ENCODE measurements around the gene ATXN1. TPM values are rescaled to one million over a fixed set of nuclear protein-coding genes. Genes with fewer than 3 reads are reported as not detected.

ATXN1 gene
- polyA plus RNA-seq, 1 donor: 13.6 TPM

DNA sequence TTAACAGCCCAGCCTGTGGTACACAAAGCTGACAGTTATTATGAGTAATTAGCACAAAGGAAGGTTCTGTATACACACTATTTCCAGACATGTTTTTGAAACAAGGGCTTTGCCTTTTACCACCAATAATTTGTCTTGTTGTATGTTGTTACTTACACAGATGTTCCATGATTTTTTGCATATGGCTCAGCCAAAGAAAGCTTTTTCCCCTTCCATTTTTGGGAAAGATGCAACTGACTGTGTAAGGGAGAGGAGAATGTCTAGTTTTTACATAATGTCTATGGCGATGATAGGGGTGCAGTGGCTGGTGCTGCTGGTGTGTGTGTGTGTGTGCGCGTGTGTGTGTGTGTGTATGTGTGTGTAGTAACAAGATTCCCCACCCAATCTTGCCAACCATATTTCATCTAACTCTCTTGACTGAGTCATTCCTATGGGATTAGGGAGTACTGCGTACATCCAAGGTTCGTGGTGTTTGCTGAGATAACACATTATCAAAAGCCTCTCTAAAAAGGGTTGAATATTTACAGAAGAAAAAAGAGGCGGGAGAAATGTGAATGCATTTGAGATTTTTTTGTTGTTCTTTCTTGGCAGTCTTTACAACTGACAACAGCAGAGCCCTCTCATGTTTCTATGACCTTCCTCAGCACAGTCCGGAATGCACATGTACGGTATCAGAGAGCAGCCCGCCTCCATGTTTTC is 330.7 kb downstream of the ATXN1 start:
- Histone ChIP-seq H3K27ac (ENCODE audit: low read length) (no peak overlapping the region), H3K27me3 (ENCODE audit: control insufficient read depth, insufficient read depth, low read length) (no peaks in the 10 kb centered on the region), H3K4me1 (ENCODE audit: control insufficient read depth, insufficient read depth, low read length) (peaks cover 4% of the 10 kb centered on the region), H3K36me3 (ENCODE audit: control insufficient read depth, insufficient read depth, low read length) (peaks cover 4% of the 10 kb centered on the region), H3K4me3 (ENCODE audit: low read length) (no peak overlapping the region), H3K9me3 (ENCODE audit: control insufficient read depth, low read depth, low read length) (no peaks in the 10 kb centered on the region)
- DNase-seq: peak in 1 of 2 donors; percentile 45
- WGBS (ENCODE audit: insufficient coverage, low lambda C conversion rate): 35% methylated on average over 2 of the region's 9 CpGs

GRCh38 chr6:16429669-16430068 is 331.6 kb downstream of the ATXN1 start:
- no peak overlapping the region for H3K27ac ChIP-seq (ENCODE audit: low read length)
- no peaks in the 10 kb centered on the region for H3K9me3 ChIP-seq (ENCODE audit: control insufficient read depth, low read depth, low read length)
- no peak for DNase-seq
- no peak overlapping the region for H3K4me3 ChIP-seq (ENCODE audit: low read length)
- peaks cover 4% of the 10 kb centered on the region for H3K4me1 ChIP-seq (ENCODE audit: control insufficient read depth, insufficient read depth, low read length)
- 100% methylated on average over 3 of the region's 10 CpGs for WGBS (ENCODE audit: insufficient coverage, low lambda C conversion rate)
- H3K36me3 ChIP-seq (ENCODE audit: control insufficient read depth, insufficient read depth, low read length): peaks cover 4% of the 10 kb centered on the region
- no peaks in the 10 kb centered on the region for H3K27me3 ChIP-seq (ENCODE audit: control insufficient read depth, insufficient read depth, low read length)

GRCh38 chr6:16427124-16427523 is 334.1 kb downstream of the ATXN1 start:
- Histone ChIP-seq H3K4me3 (ENCODE audit: low read length) (no peak overlapping the region), H3K27me3 (ENCODE audit: control insufficient read depth, insufficient read depth, low read length) (no peaks in the 10 kb centered on the region), H3K27ac (ENCODE audit: low read length) (no peak overlapping the region), H3K4me1 (ENCODE audit: control insufficient read depth, insufficient read depth, low read length) (peaks cover 5% of the 10 kb centered on the region), H3K36me3 (ENCODE audit: control insufficient read depth, insufficient read depth, low read length) (peaks cover 4% of the 10 kb centered on the region), H3K9me3 (ENCODE audit: control insufficient read depth, low read depth, low read length) (no peaks in the 10 kb centered on the region)
- DNase-seq: no peak
- 100% methylated on average over 1 of the region's 6 CpGs for WGBS (ENCODE audit: insufficient coverage, low lambda C conversion rate)

DNA sequence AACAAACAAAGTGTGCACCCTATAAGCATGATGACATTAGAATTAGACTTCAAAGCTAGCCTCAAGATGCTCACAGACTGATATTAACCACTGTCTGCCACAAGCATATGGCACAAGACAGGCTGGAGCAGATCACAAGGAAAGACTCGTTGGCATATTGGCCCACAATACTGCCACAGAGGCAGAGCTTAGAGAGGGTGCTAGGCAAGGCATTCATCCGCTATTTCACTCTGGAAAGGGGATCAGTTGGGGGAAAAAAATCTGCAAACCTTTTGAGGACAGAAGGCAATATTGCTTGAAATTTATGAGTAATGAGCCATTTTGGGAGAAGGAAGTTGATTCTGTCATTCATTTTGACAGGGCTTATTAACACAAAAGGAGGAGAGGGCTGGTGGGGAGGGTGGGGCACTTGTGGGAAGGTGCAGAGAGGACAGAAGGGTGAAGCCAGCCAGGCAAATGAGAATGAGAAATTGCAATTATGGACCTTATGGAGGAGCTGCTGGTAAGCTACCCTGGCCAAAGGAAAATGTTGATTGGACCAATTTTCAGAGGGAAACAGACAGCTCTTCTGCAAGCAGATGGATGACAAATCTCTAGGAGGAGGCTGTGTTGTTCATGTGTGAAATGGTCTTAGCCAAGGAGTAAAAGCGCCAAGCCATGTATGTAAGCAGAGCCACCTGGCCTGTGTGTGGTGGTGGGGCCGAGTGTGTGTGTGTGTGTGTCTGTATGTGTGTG is 335.2 kb downstream of the ATXN1 start:
- no peak overlapping the region for H3K4me3 ChIP-seq (ENCODE audit: low read length)
- no peak for DNase-seq
- H3K9me3 ChIP-seq (ENCODE audit: control insufficient read depth, low read depth, low read length): no peaks in the 10 kb centered on the region
- H3K27ac ChIP-seq (ENCODE audit: low read length): no peak overlapping the region
- peaks cover 4% of the 10 kb centered on the region for H3K36me3 ChIP-seq (ENCODE audit: control insufficient read depth, insufficient read depth, low read length)
- WGBS (ENCODE audit: insufficient coverage, low lambda C conversion rate): no CpG with 5 or more reads among the region's 4 CpGs
- H3K27me3 ChIP-seq (ENCODE audit: control insufficient read depth, insufficient read depth, low read length): no peaks in the 10 kb centered on the region
- H3K4me1 ChIP-seq (ENCODE audit: control insufficient read depth, insufficient read depth, low read length): peaks cover 8% of the 10 kb centered on the region

GRCh38 chr6:16421462-16421960 is 339.7 kb downstream of the ATXN1 start:
- H3K4me3 ChIP-seq (ENCODE audit: low read length): no peak overlapping the region
- peaks cover 4% of the 10 kb centered on the region for H3K36me3 ChIP-seq (ENCODE audit: control insufficient read depth, insufficient read depth, low read length)
- peak overlapping the region; percentile 35 for H3K27ac ChIP-seq (ENCODE audit: low read length)
- H3K4me1 ChIP-seq (ENCODE audit: control insufficient read depth, insufficient read depth, low read length): peaks cover 13% of the 10 kb centered on the region
- H3K27me3 ChIP-seq (ENCODE audit: control insufficient read depth, insufficient read depth, low read length): no peaks in the 10 kb centered on the region
- DNase-seq: no peak
- H3K9me3 ChIP-seq (ENCODE audit: control insufficient read depth, low read depth, low read length): no peaks in the 10 kb centered on the region
- 62% methylated on average over 3 of the region's 6 CpGs for WGBS (ENCODE audit: insufficient coverage, low lambda C conversion rate)

- no peaks in the 10 kb centered on the region for H3K27me3 ChIP-seq (ENCODE audit: control insufficient read depth, insufficient read depth, low read length)
- H3K4me3 ChIP-seq (ENCODE audit: low read length): no peak overlapping the region
- H3K27ac ChIP-seq (ENCODE audit: low read length): peak overlapping the region; percentile 35
- H3K36me3 ChIP-seq (ENCODE audit: control insufficient read depth, insufficient read depth, low read length): peaks cover 4% of the 10 kb centered on the region
- peak in 1 of 2 donors; percentile 26 for DNase-seq
- no peaks in the 10 kb centered on the region for H3K9me3 ChIP-seq (ENCODE audit: control insufficient read depth, low read depth, low read length)
- peaks cover 13% of the 10 kb centered on the region for H3K4me1 ChIP-seq (ENCODE audit: control insufficient read depth, insufficient read depth, low read length)
- WGBS (ENCODE audit: insufficient coverage, low lambda C conversion rate): 40% methylated on average over 1 of the region's 7 CpGs
Observed at GRCh38 chr6:16420715-16421461, 340.4 kb downstream of the ATXN1 start.

GRCh38 chr6:16420337-16420714 is 340.9 kb downstream of the ATXN1 start:
- H3K27me3 ChIP-seq (ENCODE audit: control insufficient read depth, insufficient read depth, low read length): no peaks in the 10 kb centered on the region
- H3K4me3 ChIP-seq (ENCODE audit: low read length): no peak overlapping the region
- no peaks in the 10 kb centered on the region for H3K36me3 ChIP-seq (ENCODE audit: control insufficient read depth, insufficient read depth, low read length)
- H3K4me1 ChIP-seq (ENCODE audit: control insufficient read depth, insufficient read depth, low read length): peaks cover 13% of the 10 kb centered on the region
- WGBS (ENCODE audit: insufficient coverage, low lambda C conversion rate): 75% methylated on average over 1 of the region's 2 CpGs
- H3K9me3 ChIP-seq (ENCODE audit: control insufficient read depth, low read depth, low read length): no peaks in the 10 kb centered on the region
- no peak overlapping the region for H3K27ac ChIP-seq (ENCODE audit: low read length)
- DNase-seq: no peak

GRCh38 chr6:16419636-16420336 is 341.5 kb downstream of the ATXN1 start:
- H3K27me3 ChIP-seq (ENCODE audit: control insufficient read depth, insufficient read depth, low read length): no peaks in the 10 kb centered on the region
- no peak for DNase-seq
- no peak overlapping the region for H3K4me3 ChIP-seq (ENCODE audit: low read length)
- no peaks in the 10 kb centered on the region for H3K9me3 ChIP-seq (ENCODE audit: control insufficient read depth, low read depth, low read length)
- WGBS (ENCODE audit: insufficient coverage, low lambda C conversion rate): 92% methylated on average over 5 of the region's 10 CpGs
- H3K4me1 ChIP-seq (ENCODE audit: control insufficient read depth, insufficient read depth, low read length): peaks cover 13% of the 10 kb centered on the region
- H3K27ac ChIP-seq (ENCODE audit: low read length): no peak overlapping the region
- no peaks in the 10 kb centered on the region for H3K36me3 ChIP-seq (ENCODE audit: control insufficient read depth, insufficient read depth, low read length)

- no peak for DNase-seq
- no peak overlapping the region for H3K4me3 ChIP-seq (ENCODE audit: low read length)
- no peak overlapping the region for H3K27ac ChIP-seq (ENCODE audit: low read length)
- peaks cover 13% of the 10 kb centered on the region for H3K4me1 ChIP-seq (ENCODE audit: control insufficient read depth, insufficient read depth, low read length)
- H3K9me3 ChIP-seq (ENCODE audit: control insufficient read depth, low read depth, low read length): no peaks in the 10 kb centered on the region
- WGBS (ENCODE audit: insufficient coverage, low lambda C conversion rate): 100% methylated on average over 1 of the region's 2 CpGs
- H3K27me3 ChIP-seq (ENCODE audit: control insufficient read depth, insufficient read depth, low read length): no peaks in the 10 kb centered on the region
- no peaks in the 10 kb centered on the region for H3K36me3 ChIP-seq (ENCODE audit: control insufficient read depth, insufficient read depth, low read length)
Observed at GRCh38 chr6:16418151-16418550, 343.1 kb downstream of the ATXN1 start.

GRCh38 chr6:16415677-16416076 is 345.6 kb downstream of the ATXN1 start:
- DNase-seq: no peak
- H3K27ac ChIP-seq (ENCODE audit: low read length): no peak overlapping the region
- H3K4me1 ChIP-seq (ENCODE audit: control insufficient read depth, insufficient read depth, low read length): peaks cover 1% of the 10 kb centered on the region
- no peak overlapping the region for H3K4me3 ChIP-seq (ENCODE audit: low read length)
- H3K27me3 ChIP-seq (ENCODE audit: control insufficient read depth, insufficient read depth, low read length): no peaks in the 10 kb centered on the region
- 100% methylated on average over 4 of the region's 6 CpGs for WGBS (ENCODE audit: insufficient coverage, low lambda C conversion rate)
- no peaks in the 10 kb centered on the region for H3K36me3 ChIP-seq (ENCODE audit: control insufficient read depth, insufficient read depth, low read length)
- H3K9me3 ChIP-seq (ENCODE audit: control insufficient read depth, low read depth, low read length): no peaks in the 10 kb centered on the region

All from large intestine (tissue), 3 donors.